ENCODE measurements around the gene S1PR2. TPM values are rescaled to one million over a fixed set of nuclear protein-coding genes. Genes with fewer than 3 reads are reported as not detected.
"Not testable (repeated sequence)": the region's sequence is repeated elsewhere in the genome, so short reads cannot be mapped to it uniquely, and the experiment has no call there.

S1PR2 gene

GRCh38 chr19:10180024-10180423 lies 51.1 kb downstream of the S1PR2 start:
- not testable (repeated sequence) for H3K4me3 ChIP-seq (ENCODE audit: insufficient read depth in 1 of 2, low read depth in 1 of 2, low read length in 2 of 2); H3K14ac ChIP-seq (ENCODE audit: low read length in 2 of 2); H2BK5ac ChIP-seq (ENCODE audit: low read depth, low read length, poor library complexity, severe bottlenecking); H3K4me1 ChIP-seq (ENCODE audit: control insufficient read depth, insufficient read depth, low read depth, low read length); H3K9me3 ChIP-seq (ENCODE audit: control insufficient read depth, low read length); H4K91ac ChIP-seq (ENCODE audit: low read length); H3K4me2 ChIP-seq (ENCODE audit: low read length, poor library complexity, severe bottlenecking); H3K18ac ChIP-seq (ENCODE audit: low read depth in 1 of 2, low read length in 2 of 2); H3K4ac ChIP-seq (ENCODE audit: low read depth in 1 of 2, low read length in 2 of 2); H2BK120ac ChIP-seq (ENCODE audit: low read depth, low read length); H2AK5ac ChIP-seq (ENCODE audit: low read length, severe bottlenecking); H2BK15ac ChIP-seq (ENCODE audit: low read depth, poor library complexity, severe bottlenecking); H2AFZ ChIP-seq (ENCODE audit: low read depth, low read length); DNase-seq; H2BK12ac ChIP-seq (ENCODE audit: low read length in 2 of 2); H3K9ac ChIP-seq (ENCODE audit: low read length); H3K23ac ChIP-seq (ENCODE audit: low read length in 2 of 2); H4K8ac ChIP-seq (ENCODE audit: low read length); H3K27me3 ChIP-seq (ENCODE audit: control insufficient read depth in 1 of 2, insufficient read depth in 1 of 2, low read length in 2 of 2); H3K27ac ChIP-seq (ENCODE audit: low read length, poor library complexity, severe bottlenecking)
- 100% methylated on average over 5 of the region's 6 CpGs for whole genome bisulfite sequencing
- Histone ChIP-seq H3K79me1 (replicated peaks; ENCODE audit: low read length, poor library complexity, severe bottlenecking) (peaks cover 20% of the 10 kb centered on the region), H3K36me3 (ENCODE audit: control insufficient read depth in 1 of 2, insufficient read depth in 2 of 2, low read depth in 1 of 2, low read length in 2 of 2) (peaks cover 37 to 54% of the 10 kb centered on the region in 2 experiments)

GRCh38 chr19:10173527-10173926 lies 57.6 kb downstream of the S1PR2 start:
- no peak overlapping the region for H3K4ac ChIP-seq (ENCODE audit: low read depth in 1 of 2, low read length in 2 of 2)
- 57% methylated on average over 8 of the region's 9 CpGs for WGBS
- H3K9ac ChIP-seq (ENCODE audit: low read length), result no peak overlapping the region
- no peak overlapping the region for H3K4me2 ChIP-seq (ENCODE audit: low read length, poor library complexity, severe bottlenecking)
- peak; percentile 12 for DNase-seq
- H4K91ac ChIP-seq (ENCODE audit: low read length), result no peak overlapping the region
- no peak overlapping the region for H4K8ac ChIP-seq (ENCODE audit: low read length)
- H3K18ac ChIP-seq (ENCODE audit: low read depth in 1 of 2, low read length in 2 of 2), result no peak overlapping the region
- H2AK5ac ChIP-seq (ENCODE audit: low read length, severe bottlenecking), result no peak overlapping the region
- H2AFZ ChIP-seq (ENCODE audit: low read depth, low read length), result no peak overlapping the region
- H3K27me3 ChIP-seq (ENCODE audit: control insufficient read depth in 1 of 2, insufficient read depth in 1 of 2, low read length in 2 of 2), result no peaks in the 10 kb centered on the region
- no peak overlapping the region for H3K23ac ChIP-seq (ENCODE audit: low read length in 2 of 2)
- H3K14ac ChIP-seq (ENCODE audit: low read length in 2 of 2), result no peak overlapping the region
- no peaks in the 10 kb centered on the region for H3K4me1 ChIP-seq (ENCODE audit: control insufficient read depth, insufficient read depth, low read depth, low read length)
- H3K4me3 ChIP-seq (ENCODE audit: insufficient read depth in 1 of 2, low read depth in 1 of 2, low read length in 2 of 2), result no peak overlapping the region
- H3K27ac ChIP-seq (ENCODE audit: low read length, poor library complexity, severe bottlenecking), result no peak overlapping the region
- no peak overlapping the region for H2BK15ac ChIP-seq (ENCODE audit: low read depth, poor library complexity, severe bottlenecking)
- H3K9me3 ChIP-seq (ENCODE audit: control insufficient read depth, low read length), result no peaks in the 10 kb centered on the region
- H2BK12ac ChIP-seq (ENCODE audit: low read length in 2 of 2), result no peak overlapping the region
- no peak overlapping the region for H2BK120ac ChIP-seq (ENCODE audit: low read depth, low read length)
- peaks cover 36 to 61% of the 10 kb centered on the region in 2 experiments for H3K36me3 ChIP-seq (ENCODE audit: control insufficient read depth in 1 of 2, insufficient read depth in 2 of 2, low read depth in 1 of 2, low read length in 2 of 2)
- peaks cover 20% of the 10 kb centered on the region for H3K79me1 ChIP-seq (replicated peaks; ENCODE audit: low read length, poor library complexity, severe bottlenecking)
- no peak overlapping the region for H2BK5ac ChIP-seq (ENCODE audit: low read depth, low read length, poor library complexity, severe bottlenecking)

Small RNAs within 50 kb of the gene (small RNA-seq; reads per million reads assigned to genes)
- not detected for gene MIR4322 (ENCODE audit: low read depth)
